Measurements from ENCODE around the gene TTN. TPM values are rescaled to one million over a fixed set of nuclear protein-coding genes. Genes with fewer than 3 reads are reported as not detected.

Gene TTN
- total and polyA plus RNA-seq, 2 donors (not counting 1 experiment from before 2014, with no cell fraction given), result 0.14 to 0.33 TPM

DNA sequence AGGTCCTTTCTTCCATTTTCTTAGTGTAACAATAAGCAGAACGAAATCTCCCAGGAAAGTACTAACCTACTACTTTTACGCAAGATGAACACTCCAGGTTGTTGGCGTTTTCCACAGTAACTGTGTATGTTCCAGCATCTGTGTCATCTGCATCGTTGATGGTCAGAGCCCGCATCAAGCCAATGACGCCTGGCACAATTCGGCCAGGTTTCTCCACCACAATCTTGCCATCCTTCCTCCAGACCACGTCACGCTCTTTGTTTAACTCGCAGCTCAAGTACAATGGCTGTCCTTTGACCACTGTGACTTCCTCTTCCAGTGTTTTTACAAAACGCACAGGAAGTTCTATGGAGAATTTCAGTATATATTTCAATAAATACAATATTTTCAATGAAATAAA, 171.3 kb downstream of the TTN start:
- TF ChIP-seq, protein P1, sequence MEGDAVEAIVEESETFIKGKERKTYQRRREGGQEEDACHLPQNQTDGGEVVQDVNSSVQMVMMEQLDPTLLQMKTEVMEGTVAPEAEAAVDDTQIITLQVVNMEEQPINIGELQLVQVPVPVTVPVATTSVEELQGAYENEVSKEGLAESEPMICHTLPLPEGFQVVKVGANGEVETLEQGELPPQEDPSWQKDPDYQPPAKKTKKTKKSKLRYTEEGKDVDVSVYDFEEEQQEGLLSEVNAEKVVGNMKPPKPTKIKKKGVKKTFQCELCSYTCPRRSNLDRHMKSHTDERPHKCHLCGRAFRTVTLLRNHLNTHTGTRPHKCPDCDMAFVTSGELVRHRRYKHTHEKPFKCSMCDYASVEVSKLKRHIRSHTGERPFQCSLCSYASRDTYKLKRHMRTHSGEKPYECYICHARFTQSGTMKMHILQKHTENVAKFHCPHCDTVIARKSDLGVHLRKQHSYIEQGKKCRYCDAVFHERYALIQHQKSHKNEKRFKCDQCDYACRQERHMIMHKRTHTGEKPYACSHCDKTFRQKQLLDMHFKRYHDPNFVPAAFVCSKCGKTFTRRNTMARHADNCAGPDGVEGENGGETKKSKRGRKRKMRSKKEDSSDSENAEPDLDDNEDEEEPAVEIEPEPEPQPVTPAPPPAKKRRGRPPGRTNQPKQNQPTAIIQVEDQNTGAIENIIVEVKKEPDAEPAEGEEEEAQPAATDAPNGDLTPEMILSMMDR (conservative IDR thresholded peaks at IDR 0.05 in 1 of 2, IDR thresholded peaks at IDR 0.05 in 1 of 2; ENCODE audit: low read depth in 1 of 2, low read length in 2 of 2), result no peak
- Histone ChIP-seq H3K27ac (ENCODE audit: insufficient read depth, low read length) (no peak overlapping the region), H3K9me3 (ENCODE audit: control insufficient read depth, insufficient read depth, low read depth, low read length) (no peaks in the 10 kb centered on the region), H3K4me3 (replicated peaks in 1 of 4; ENCODE audit: control extremely low read depth in 1 of 4, insufficient read depth in 1 of 4, low read depth in 3 of 4, low read length in 4 of 4) (no peak overlapping the region), H3K36me3 (ENCODE audit: control insufficient read depth, insufficient read depth, low read length) (no peaks in the 10 kb centered on the region), H2AFZ (ENCODE audit: low read length) (no peak overlapping the region), H3K27me3 (ENCODE audit: control insufficient read depth, insufficient read depth, low read length) (no peaks in the 10 kb centered on the region), H3K9ac (ENCODE audit: insufficient read depth, low read length) (no peak overlapping the region), H4K20me1 (ENCODE audit: control insufficient read depth, extremely low read depth, insufficient read depth, low read length) (no peaks in the 10 kb centered on the region), H3K4me1 (ENCODE audit: control insufficient read depth, extremely low read depth, insufficient read depth, low read length) (no peaks in the 10 kb centered on the region), H3K4me2 (ENCODE audit: extremely low read depth, insufficient read depth, low read length) (no peak overlapping the region), H3K79me2 (ENCODE audit: control insufficient read depth, insufficient read depth, low read length) (no peaks in the 10 kb centered on the region)
- no peak for DNase-seq (ENCODE audit: low read depth in 2 of 2)

DNA sequence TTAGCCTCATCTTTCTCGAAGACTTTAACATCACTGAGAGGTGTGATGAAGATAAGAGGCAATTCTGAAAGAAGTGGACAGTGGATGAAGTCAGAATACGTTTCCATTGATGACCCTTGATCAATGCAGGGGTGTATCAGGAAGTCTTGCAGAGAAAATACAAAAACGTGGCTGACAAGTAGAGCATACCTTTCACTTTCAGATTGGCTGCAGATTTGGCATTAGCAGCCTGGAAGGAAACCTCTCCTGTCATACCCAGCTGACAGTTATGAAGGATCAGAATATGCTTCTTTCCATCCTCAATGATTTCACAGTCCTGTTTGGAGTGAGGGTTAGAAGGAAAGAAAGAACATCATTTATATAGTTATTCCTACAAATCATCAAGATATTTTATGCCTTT, 174.5 kb downstream of the TTN start:
- no peak for DNase-seq (ENCODE audit: low read depth in 2 of 2)
- TF ChIP-seq EZH2 (IDR thresholded peaks at IDR 0.05; ENCODE audit: low read length, missing control alignments), result no peak
- TF ChIP-seq, protein P1 (conservative IDR thresholded peaks at IDR 0.05 in 1 of 2, IDR thresholded peaks at IDR 0.05 in 1 of 2; ENCODE audit: low read depth in 1 of 2, low read length in 2 of 2), result no peak
- H3K27ac ChIP-seq (ENCODE audit: insufficient read depth, low read length), result no peak overlapping the region
- no peak overlapping the region for H2AFZ ChIP-seq (ENCODE audit: low read length)
- no peaks in the 10 kb centered on the region for H4K20me1 ChIP-seq (ENCODE audit: control insufficient read depth, extremely low read depth, insufficient read depth, low read length)
- H3K27me3 ChIP-seq (ENCODE audit: control insufficient read depth, insufficient read depth, low read length), result no peaks in the 10 kb centered on the region
- no peak overlapping the region for H3K4me2 ChIP-seq (ENCODE audit: extremely low read depth, insufficient read depth, low read length)
- no peaks in the 10 kb centered on the region for H3K79me2 ChIP-seq (ENCODE audit: control insufficient read depth, insufficient read depth, low read length)
- no peak overlapping the region for H3K9ac ChIP-seq (ENCODE audit: insufficient read depth, low read length)
- no peak overlapping the region for H3K4me3 ChIP-seq (replicated peaks in 1 of 4; ENCODE audit: control extremely low read depth in 1 of 4, insufficient read depth in 1 of 4, low read depth in 3 of 4, low read length in 4 of 4)
- no peaks in the 10 kb centered on the region for H3K36me3 ChIP-seq (ENCODE audit: control insufficient read depth, insufficient read depth, low read length)
- H3K4me1 ChIP-seq (ENCODE audit: control insufficient read depth, extremely low read depth, insufficient read depth, low read length), result no peaks in the 10 kb centered on the region
- H3K9me3 ChIP-seq (ENCODE audit: control insufficient read depth, insufficient read depth, low read depth, low read length), result no peaks in the 10 kb centered on the region

DNA sequence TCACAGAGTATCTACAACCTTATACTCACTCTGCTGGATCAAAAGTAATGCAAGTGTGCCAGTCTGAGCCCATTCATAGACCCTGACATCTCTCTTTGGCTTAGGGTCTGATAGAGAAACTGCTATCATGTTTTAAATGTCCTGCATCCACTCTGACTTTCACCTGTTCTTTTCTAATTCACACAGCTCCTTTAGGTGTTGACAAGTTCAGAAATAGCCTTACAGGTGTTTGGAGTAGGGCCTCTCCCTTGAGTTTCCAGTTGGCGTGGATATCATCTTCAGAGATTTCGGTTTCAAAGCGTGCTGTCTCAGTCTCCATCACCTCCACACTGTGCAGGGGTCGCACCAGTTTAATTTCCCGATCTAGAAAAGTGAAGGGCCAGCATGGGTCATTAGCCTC, 176.6 kb downstream of the TTN start:
- TF ChIP-seq, protein P1 (conservative IDR thresholded peaks at IDR 0.05 in 1 of 2, IDR thresholded peaks at IDR 0.05 in 1 of 2; ENCODE audit: low read depth in 1 of 2, low read length in 2 of 2), result no peak
- no peak for TF ChIP-seq EZH2 (IDR thresholded peaks at IDR 0.05; ENCODE audit: low read length, missing control alignments)
- no peak overlapping the region for H3K4me3 ChIP-seq (replicated peaks in 1 of 4; ENCODE audit: control extremely low read depth in 1 of 4, insufficient read depth in 1 of 4, low read depth in 3 of 4, low read length in 4 of 4)
- H3K4me1 ChIP-seq (ENCODE audit: control insufficient read depth, extremely low read depth, insufficient read depth, low read length), result no peaks in the 10 kb centered on the region
- H3K4me2 ChIP-seq (ENCODE audit: extremely low read depth, insufficient read depth, low read length), result no peak overlapping the region
- H3K9ac ChIP-seq (ENCODE audit: insufficient read depth, low read length), result no peak overlapping the region
- H3K27me3 ChIP-seq (ENCODE audit: control insufficient read depth, insufficient read depth, low read length), result no peaks in the 10 kb centered on the region
- no peaks in the 10 kb centered on the region for H3K9me3 ChIP-seq (ENCODE audit: control insufficient read depth, insufficient read depth, low read depth, low read length)
- no peaks in the 10 kb centered on the region for H3K36me3 ChIP-seq (ENCODE audit: control insufficient read depth, insufficient read depth, low read length)
- no peaks in the 10 kb centered on the region for H4K20me1 ChIP-seq (ENCODE audit: control insufficient read depth, extremely low read depth, insufficient read depth, low read length)
- no peak overlapping the region for H3K27ac ChIP-seq (ENCODE audit: insufficient read depth, low read length)
- H2AFZ ChIP-seq (ENCODE audit: low read length), result no peak overlapping the region
- no peaks in the 10 kb centered on the region for H3K79me2 ChIP-seq (ENCODE audit: control insufficient read depth, insufficient read depth, low read length)
- DNase-seq (ENCODE audit: low read depth in 2 of 2), result no peak

All from fibroblast of lung (primary cell).